CD1c-positive myeloid dendritic cell (primary cell): ENCODE results near the gene MRAP2.
"Not testable (repeated sequence)": the region's sequence is repeated elsewhere in the genome, so short reads cannot be mapped to it uniquely, and the experiment has no call there.

Source experiments
- DNase-seq: peaks from one replicate; pipeline ENCODE4 v3.0.0-alpha.2; 2016; ENCODE audit errors: extremely low spot score

The MRAP2 gene

DNA sequence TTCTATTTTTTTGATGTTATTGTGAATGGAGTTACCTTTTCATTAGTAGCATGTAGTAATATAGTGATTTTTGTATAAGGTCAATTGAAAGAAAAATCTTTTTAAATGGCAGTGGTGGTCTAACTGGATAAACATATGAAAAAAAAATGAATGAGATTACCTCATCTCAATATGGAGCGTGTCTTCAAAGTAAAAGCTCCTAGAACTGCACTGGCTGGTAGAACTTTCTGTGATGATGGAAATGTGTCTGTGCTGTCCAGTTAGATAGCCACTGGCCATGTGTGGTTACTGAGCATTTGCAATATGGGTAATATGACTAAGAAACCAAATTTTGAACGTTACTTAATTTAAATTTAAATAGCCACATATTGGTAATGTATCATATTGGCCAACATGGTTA is 44.1 kb downstream of the MRAP2 start:
- DNase-seq = no peak

DNA sequence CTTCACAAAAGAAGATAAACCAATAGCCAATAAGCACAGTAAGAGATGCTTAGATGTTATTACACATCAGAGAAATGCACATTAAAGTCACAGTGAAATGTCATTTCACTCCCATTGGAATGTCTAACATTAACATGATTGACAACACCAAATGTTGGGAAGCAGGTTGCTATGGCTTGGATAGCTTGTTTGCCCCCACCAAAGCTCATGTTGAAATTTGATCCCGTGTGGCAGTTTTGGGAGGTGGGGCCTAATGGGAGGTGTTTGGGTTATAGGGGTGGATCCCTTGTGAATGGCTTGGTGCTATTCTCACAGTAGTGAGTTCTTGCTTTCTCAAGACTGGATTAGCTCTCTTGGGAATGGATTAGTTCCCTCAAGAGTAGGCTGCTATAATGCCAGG is 44.8 kb downstream of the MRAP2 start:
- DNase-seq = no peak

DNA sequence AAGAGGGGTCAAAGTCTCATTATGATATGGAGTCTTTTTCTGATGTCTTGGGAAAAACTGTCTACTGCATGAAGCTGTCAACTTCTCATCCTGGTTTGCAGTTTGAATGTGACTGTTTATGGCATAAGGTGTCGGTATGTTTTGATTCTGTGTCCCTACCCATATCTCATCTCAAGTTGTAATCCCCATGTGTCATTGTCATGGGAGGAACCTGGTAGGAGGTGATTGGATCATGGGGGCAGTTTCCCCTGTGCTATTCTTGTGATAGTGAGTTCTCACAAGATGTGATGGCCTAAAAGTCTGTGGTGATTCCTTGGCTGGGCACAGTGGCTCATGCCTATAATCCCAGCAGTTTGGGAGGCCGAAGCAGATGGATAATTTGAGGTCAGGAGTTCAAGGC is 47.6 kb downstream of the MRAP2 start:
- DNase-seq = no peak

DNA sequence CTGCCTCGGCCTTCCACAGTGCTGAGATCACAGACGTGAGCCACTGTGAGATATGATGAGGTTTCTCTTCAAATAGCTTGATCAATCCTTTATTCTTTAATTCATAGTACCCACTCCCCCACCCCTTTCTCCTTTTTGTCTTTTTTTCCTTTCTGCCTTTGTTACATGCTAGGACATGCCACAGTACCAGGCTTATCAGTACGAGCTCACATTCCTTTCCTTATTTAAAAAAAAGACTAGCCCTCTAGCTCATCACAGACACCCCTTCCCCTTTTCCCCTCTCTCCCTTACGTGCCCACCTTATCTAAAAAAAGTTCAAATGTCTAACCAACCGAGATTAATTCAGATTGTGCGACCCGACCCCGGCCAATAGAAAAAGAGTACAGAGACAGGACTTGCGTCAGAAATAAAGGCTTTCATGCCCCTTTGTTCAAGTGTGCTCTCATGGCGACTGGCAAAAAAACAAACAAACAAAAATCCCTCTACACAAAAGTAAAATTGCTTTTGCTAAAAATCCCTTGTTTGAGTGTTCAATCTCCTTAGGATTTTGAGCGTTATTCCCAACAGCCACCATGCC is 49.2 kb downstream of the MRAP2 start:
- DNase-seq = no peak

DNA sequence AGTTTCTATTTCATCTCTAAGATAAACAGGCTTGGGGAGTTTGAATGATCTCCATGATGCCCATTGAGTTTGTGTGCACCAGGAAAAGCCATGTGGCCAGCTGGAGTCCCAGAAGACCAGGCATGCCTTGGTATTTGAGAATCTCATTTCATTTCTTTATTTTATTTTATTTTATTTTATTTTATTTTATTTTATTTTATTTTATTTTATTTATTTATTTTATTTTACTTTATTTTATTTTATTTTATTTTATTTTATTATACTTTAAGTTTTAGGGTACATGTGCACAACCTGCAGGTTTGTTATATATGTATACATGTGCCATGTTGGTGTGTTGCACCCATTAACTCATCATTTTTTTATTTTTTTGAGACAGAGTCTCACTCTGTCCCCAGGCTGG is 51.1 kb downstream of the MRAP2 start:
- DNase-seq = not testable (repeated sequence)

DNA sequence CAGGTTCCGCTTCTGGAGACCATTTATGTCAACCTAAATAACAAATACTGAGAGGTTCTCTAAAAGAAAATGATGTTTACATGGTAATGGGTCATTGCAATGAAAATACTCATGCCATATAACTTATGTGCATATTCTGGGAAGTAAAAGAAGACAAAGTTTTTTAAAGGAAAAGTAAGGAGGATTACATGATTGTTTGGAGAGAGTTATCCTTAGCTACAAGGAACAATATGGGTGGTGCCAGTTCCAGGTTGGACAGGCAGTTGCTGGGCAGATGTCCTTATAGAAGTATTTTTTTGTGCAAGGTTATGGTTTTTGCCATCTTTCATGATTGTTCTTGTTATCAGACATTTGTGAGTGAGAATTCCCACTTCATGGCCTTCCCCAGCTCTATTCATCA is 52.5 kb downstream of the MRAP2 start:
- DNase-seq = no peak

DNA sequence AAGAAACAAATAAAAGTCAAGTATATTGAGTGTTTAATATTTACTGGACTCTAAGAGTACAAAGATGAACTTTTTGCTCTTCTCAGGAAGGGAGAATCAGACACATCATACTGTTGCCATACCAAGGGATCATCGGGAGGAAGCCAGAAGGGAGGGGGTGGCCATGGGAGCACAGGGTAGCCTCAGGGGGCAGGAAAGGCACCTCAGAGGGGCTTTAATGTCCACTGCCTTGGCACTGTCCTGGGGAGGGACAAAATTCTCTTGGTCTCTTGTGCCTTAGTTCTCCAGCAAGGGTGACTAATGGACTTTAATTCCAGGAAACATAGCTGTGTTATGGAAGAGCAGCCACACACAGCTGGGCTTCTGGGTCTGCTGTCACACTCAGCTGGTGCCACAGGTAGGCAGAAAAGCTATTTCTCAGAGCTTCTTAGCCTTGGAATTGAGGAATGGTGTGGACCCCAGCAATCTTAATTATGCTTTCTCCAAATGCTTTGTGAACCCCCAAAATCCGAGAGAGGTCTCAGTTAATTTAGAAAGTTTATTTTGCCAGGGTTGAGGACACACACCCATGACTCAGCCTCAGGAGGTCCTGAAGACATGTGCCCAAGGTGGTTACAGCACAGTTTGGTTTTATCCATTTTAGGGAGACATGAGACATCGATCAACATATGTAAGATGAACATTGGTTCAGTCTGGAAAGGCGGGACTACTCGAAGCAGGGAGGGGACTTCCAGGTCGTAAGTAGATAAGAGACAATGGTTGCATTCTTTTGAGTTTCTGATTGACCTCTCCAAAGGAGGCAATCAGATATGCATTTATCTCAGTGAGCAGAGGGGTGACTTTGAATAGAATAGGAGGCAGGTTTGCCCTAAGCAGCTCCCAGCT is 53.2 kb downstream of the MRAP2 start:
- no peak for DNase-seq

DNA sequence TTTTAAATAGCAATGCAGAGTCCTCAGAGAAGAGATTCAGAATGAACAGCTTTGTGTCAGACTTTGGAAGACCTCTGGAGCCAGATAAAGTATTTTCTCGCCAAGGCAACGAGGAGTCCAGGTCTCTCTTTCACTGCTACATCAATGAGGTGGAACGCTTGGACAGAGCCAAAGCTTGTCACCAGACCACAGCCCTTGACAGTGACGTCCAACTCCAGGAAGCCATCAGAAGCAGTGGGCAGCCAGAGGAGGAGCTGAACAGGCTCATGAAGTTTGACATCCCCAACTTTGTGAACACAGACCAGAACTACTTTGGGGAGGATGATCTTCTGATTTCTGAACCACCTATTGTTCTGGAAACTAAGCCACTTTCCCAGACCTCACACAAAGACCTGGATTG is 55.5 kb downstream of the MRAP2 start:
- no peak for DNase-seq

DNA sequence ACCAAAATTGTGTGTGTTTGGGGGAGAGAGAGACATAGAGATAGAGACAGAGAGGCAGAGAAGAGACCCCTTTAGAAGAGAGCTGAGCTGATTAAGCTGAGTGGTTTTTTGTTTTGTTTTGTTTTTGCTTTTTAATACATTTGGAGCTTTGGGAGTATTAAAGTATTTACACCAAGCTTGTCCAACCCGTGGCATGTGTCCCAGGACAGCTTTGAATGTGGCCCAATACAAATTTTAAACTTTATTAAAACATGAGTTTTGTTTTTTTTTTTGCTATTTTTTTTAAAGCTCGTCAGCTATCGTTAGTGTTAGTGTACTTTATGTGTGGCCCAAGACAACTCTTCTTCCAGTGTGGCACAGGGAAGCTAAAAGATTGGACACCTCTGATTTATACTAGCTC is 56.0 kb downstream of the MRAP2 start:
- DNase-seq = no peak

DNA sequence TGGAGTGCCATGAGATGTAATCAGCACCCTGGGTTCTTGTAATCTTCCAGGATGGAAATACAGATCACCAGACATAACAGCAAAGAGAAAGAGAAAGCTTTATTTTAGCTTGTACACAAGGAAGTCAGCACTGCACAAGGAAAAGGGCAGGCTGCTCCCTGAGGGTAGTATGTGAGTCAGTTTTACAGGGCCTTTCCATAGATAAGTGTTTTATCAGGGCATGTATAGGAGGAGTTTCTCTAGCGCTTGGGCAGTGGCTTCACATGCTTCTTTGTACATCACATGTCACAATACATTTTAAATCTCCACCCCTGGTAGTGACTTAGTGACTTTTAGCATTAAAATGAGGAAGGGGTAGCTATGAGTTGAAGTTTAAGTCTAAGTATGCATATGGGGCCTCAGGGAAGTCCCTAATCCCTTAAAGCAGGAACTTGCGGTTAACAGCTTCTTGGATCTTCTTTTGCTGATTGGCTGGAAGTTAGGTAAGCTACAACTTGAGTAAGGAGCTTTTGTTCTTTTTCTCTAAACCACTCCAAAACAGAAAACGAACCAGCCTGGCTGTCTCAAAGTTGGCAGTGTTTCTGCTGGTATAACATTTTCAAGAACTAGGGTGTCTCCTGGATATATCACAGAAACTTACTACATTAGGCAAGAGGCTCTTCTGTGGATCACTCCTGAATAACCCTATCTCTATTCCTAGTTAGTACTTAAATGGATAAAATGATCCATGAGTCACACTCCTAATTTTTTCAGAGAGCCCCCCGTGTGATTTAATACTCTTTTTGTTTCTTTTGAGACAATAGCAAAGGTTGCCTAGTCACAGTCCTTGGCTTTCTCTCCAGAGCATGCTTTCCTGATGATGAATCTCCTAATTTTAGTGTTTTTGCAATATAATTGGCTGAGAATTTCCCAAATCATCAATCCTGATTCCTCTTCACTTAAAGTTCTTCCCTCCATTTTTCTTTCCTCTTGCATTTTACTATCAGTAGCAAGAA is 60.2 kb downstream of the MRAP2 start:
- peak; percentile 52 for DNase-seq

DNA sequence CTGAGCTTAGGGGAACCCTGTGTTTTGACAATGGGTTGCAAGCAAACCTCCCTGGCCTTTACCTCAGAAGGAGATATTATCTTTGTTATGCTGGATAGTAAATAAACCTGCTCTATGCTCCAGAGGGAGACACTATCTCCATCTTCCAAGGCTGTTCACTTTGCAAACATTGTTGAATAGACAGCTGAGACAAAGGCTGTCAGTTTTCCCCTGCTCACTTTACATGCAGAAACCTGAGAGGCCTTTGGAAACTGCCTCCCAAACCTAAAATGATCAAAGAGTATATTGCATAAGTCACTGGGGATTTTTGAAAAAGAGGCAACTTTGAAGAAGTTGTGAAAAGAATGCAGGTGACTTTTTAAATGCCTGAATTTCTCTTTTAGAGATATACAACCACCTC is 61.6 kb downstream of the MRAP2 start:
- no peak for DNase-seq

DNA sequence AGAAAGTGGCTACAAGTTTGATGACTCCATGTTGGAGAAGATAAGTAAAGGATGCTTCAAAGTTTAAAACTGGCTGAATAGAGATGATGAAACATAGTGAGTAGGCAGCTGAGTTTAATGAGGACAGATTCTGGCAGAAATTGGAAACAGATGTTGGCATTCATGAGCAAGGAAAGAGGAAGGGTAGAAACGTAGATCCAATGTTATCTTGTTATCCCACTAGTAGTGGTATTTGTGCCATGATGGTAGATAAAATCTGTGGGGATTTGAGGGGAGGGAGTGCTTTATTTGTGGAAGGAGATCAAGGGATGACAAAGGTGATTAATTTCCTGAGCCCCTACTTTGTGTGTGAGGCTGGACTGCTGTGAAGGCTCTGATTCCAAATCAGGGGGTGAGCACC is 69.5 kb downstream of the MRAP2 start:
- DNase-seq = no peak

DNA sequence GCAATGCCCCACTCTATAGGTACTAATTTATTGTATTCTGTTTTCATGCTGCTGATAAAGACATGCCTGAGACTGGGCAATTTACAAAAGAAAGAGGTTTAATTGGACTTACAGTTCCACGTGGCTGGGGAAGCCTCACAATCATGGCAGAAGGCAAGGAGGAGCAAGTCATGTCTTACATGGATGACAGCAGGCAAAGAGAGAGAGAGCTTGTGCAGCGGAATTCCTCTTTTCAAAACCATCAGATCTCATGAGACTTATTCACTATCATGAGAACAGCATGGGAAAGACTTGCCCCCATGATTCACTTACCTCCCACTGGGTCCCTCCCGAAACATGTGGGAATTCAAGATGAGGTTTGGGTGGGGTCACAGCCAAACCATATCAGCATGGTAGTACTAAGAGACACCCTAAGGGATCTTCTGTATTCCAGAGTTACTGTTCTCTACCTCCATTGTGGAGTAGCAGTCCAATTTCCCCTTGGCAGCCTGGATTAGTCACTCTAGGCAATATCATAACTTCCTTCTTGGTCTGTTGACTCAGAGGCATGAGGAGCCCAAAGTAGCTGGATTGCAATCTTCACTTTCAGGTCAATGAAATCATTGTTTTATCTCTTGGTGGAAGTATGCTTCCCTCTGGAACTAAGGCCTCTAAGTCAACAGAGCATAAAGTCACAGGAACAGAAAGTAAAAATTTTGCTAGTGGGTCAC is 71.8 kb downstream of the MRAP2 start:
- peak; percentile 37 for DNase-seq

DNA sequence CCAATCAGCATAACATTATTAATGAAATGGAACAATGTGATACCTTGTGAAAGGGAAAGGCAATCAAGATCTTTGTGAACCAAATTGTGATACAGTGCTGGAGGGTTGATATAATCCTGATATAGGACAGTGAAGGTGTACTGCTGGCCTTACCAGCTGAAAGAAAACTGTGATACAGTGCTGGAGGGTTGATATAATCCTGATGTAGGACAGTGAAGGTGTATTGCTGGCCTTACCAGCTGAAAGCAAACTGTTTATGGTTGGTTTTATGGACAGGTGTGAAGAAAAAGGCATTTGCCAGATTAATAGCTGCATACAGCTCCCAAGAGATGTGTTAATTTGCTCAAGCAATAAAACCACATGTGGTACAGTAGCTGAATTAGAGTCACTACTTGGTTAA is 73.9 kb downstream of the MRAP2 start:
- DNase-seq = no peak

DNA sequence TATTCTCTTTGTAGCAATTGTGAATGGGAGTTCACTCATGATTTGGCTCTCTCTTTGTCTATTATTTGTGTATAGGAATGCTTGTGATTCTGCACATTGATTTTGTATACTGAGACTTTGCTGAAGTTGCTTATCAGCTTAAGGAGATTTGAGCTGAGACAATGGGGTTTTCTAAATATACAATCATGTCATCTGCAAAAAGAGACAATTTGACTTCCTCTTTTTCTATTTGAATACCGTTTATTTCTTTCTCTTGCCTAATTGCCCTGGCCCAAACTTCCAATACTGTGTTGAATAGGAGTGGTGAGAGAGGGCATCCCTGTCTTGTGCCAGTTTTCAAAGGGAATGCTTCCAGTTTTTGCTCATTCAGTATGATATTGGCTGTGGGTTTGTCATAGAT is 77.8 kb downstream of the MRAP2 start:
- DNase-seq = not testable (repeated sequence)

DNA sequence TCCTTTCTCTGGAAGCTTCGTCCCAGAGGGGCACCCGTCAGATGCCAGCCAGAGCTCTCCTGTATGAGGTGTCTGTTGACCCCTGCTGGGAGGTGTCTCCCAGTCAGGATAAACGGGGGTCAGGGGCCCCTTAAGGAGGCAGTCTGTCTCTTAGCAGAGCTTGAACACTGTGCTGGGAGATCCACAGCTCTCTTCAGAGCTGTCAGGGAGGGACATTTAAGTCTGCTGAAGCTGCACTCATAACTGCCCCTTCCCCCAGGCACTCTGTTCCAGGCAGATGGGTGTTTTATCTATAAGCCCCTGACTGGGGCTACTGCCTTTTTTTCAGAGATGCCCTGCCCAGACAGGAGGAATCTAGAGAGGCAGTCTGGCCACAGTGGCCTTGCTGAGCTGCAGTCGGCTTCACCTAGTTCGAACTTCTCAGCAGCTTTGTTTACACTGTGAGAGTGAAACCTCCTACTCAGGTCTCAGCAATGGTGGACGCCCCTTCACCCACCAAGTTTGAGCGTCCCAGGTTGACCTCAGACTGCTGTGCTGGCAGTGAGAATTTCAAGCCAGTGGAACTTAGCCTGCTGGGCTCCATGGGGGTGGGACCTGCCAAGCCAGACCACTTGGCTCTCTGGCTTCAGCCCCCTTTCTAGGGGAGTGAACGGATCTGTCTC is 81.5 kb downstream of the MRAP2 start:
- DNase-seq = not testable (repeated sequence)

DNA sequence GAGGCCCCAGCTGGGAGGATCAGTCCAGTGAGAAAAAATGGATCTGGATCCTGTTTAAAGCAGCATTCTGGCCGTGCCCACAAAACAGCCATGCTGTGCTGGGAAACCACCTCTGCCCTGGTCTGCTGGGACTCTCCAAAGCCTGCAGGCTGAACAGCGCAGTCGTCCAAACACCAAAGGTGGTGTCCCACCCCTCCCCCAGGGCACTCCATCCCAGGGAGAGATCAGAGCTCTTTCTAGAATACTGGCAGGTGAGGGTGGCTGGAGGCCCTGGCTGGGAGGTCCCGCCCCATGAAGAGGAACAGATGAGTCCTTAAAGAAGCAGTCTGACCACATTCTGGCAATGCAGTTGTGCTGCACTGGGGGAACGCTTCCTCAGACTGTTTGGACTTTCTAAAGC is 84.6 kb downstream of the MRAP2 start:
- no peak for DNase-seq

DNA sequence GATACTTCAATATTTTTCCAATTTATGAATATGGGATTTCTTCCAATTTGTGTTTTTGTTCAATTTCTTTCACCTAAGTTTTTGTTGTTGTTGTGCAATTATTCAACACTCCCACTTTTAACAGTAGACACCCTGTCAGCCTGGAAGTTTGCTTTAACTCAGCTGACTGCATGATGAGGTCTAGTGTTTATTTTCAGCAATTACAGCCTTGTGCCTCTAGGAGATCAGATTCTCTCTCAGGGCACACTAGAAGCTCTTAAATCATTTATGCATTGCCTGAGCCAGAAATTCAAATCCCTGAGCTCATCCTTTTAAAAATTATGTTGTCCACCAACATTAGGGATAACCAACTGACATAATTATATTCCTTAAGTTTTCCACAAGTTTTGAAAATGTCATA is 85.7 kb downstream of the MRAP2 start:
- DNase-seq = no peak

DNA sequence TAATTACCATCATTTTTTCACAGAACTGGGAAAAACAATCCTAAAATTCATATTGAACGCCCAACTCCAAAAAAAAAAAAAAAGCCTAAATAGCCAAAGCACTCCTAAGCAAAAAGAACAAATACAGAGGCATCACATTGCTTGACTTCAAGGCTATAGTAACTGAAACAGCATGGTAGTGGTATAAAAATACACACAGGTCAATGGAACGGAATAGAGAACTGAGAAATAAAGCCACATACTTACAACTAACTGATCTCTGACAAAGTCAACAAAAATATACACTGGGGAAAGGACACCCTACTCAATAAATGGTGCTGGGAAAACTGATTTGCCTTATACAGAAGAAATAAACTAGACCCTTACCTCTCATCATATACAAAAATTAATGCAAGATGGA is 89.6 kb downstream of the MRAP2 start:
- DNase-seq = no peak

DNA sequence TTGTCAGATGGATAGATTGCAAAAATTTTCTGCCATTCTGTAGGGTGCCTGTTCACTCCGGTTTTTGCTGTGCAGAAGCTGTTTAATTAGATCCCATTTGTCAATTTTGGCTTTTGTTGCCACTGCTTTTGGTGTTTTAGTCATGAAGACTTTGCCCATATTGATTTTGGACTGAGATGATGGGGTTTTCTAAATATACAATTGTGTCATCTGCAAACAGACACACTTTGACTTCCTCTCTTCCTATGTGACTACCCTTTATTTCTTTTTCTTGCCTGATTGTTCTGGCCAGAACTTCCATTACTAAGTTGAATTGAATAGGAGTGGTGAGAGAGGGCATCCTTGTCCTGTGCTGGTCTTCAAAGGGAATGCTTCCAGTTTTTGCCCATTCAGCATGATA is 96.0 kb downstream of the MRAP2 start:
- not testable (repeated sequence) for DNase-seq

DNA sequence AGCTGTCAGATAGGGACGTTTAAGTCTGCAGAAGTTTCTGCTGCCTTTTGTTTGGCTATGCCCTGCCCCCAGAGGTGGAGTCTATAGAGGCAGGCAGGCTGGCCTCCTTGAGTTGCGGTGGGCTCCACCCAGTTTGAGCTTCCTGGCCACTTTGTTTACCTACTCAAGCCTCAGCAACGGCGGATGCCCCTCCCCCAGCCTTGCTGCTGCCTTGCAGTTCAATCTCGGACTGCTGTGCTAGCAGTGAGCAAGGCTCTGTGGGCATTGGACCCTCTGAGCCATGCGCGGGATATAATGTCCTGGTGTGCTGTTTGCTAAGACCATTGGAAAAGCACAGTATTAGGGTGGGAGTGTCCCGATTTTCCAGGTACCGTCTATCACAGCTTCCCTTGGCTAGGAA is 99.8 kb downstream of the MRAP2 start:
- DNase-seq = not testable (repeated sequence)
